Common myeloid progenitor, CD34-positive (primary cell): Measurements from ENCODE around the gene PHLDA1.
A peak's percentile ranks its signal among the peaks of the same experiment; 100 is the strongest.

Experiments used
- CTCF ChIA-PET: fragments of 350-600 bp; sonication (Branson Sonifier 250); formaldehyde crosslinking; loops from one replicate; lab custom pipeline; 2021; ENCODE audit warnings: antibody characterized with exemption; lab: Charles Lee
- POLR2A ChIA-PET: fragments of 350-600 bp; sonication (Branson Sonifier 250); formaldehyde crosslinking; loops from one replicate; lab custom pipeline; 2021; ENCODE audit warnings: antibody characterized with exemption; lab: Charles Lee
- DNase-seq, 3 donors: peaks; one replicate each; pipeline versions ENCODE4 v3.0.0 to v3.0.0-alpha.2; 2013
- H3K27ac ChIP-seq, 2 experiments: 1 replicate in 1 of 2; 2 replicates in 1 of 2; pipeline ENCODE4 v1.7.0; 2013; ENCODE audit warnings: inconsistent platforms in 2 of 2, low read length in 2 of 2, mild to moderate bottlenecking in 2 of 2, low read depth in 1 of 2, moderate library complexity in 1 of 2; ENCODE audit not compliant: severe bottlenecking in 2 of 2, insufficient read depth in 1 of 2, poor library complexity in 1 of 2
- H3K27me3 ChIP-seq, 5 experiments: replicated peaks in 2 of 5; 1 replicate in 3 of 5; 2 replicates in 2 of 5; pipeline versions ENCODE4 v1.6.1 to v1.7.0; 2013; ENCODE audit warnings: low read length in 4 of 5, mild to moderate bottlenecking in 2 of 5, moderate library complexity in 2 of 5, inconsistent platforms in 1 of 5; ENCODE audit not compliant: insufficient read depth in 5 of 5, control insufficient read depth in 4 of 5
- H3K36me3 ChIP-seq, 4 experiments: 1 replicate in 2 of 4; 2 replicates in 2 of 4; pipeline versions ENCODE4 v1.6.1 to v1.7.0; 2013; ENCODE audit warnings: low read length in 3 of 4, control low read depth in 1 of 4, mild to moderate bottlenecking in 1 of 4; ENCODE audit not compliant: control insufficient read depth in 4 of 4, insufficient read depth in 4 of 4
- H3K4me1 ChIP-seq, 4 experiments: 1 replicate in 3 of 4; 2 replicates in 1 of 4; pipeline versions ENCODE4 v1.6.1 to v1.7.1; 2013; ENCODE audit warnings: low read length in 3 of 4, mild to moderate bottlenecking in 3 of 4, control low read depth in 1 of 4, inconsistent platforms in 1 of 4, moderate library complexity in 1 of 4; ENCODE audit not compliant: control insufficient read depth in 4 of 4, insufficient read depth in 4 of 4; ENCODE audit errors: control extremely low read depth in 1 of 4
- H3K4me3 ChIP-seq, 7 experiments: 1 replicate in 4 of 7; 2 replicates in 3 of 7; pipeline versions ENCODE4 v1.5.1 to v1.7.0; 2013; ENCODE audit warnings: mild to moderate bottlenecking in 7 of 7, low read length in 6 of 7, moderate library complexity in 6 of 7, inconsistent platforms in 2 of 7, low read depth in 2 of 7, control low read depth in 1 of 7; ENCODE audit not compliant: insufficient read depth in 4 of 7, control insufficient read depth in 1 of 7; ENCODE audit errors: extremely low read depth in 1 of 7
- H3K9me3 ChIP-seq, 5 experiments: 1 replicate in 4 of 5; 2 replicates in 1 of 5; pipeline versions ENCODE4 v1.6.1 to v1.7.1; 2013; ENCODE audit warnings: low read length in 4 of 5, mild to moderate bottlenecking in 2 of 5, inconsistent platforms in 1 of 5, low read depth in 1 of 5, moderate library complexity in 1 of 5; ENCODE audit not compliant: control insufficient read depth in 4 of 5, insufficient read depth in 2 of 5; ENCODE audit errors: control extremely low read depth in 1 of 5
- WGBS: methylation state at CpG from one replicate; pipeline ENCODE4 v1.1.5; 2013; ENCODE audit not compliant: insufficient coverage; 5-methylcytosine and 5-hydroxymethylcytosine counted together

Gene PHLDA1

GRCh38 chr12:76020731-76021672 lies 10.6 kb downstream of the PHLDA1 start:
- ChIA-PET POLR2A (interaction anchor here (0.6 to 1.3 kb wide), 3 partner anchors 10 to 13 kb away, joined by 3 to 6 read pairs (median 5); partner anchors contain the start of gene PHLDA1), CTCF (interaction anchor here (2.1 to 3.4 kb wide), 2 partner anchors 11 to 493 kb away, joined by 4 to 21 read pairs; partner anchors contain the start of gene PHLDA1)
- H3K4me1 ChIP-seq: peaks cover 13 to 27% (median 20%) of the 10 kb centered on the region in 4 experiments
- peak overlapping the region; percentile 62 to 88 for H3K27ac ChIP-seq
- peaks cover 0 to 10% (median 2%) of the 10 kb centered on the region in 5 experiments for H3K27me3 ChIP-seq
- peak overlapping the region in 1 of 7 experiments; percentile 14 for H3K4me3 ChIP-seq
- no peaks in the 10 kb centered on the region for H3K9me3 ChIP-seq
- DNase-seq: peak; percentile 85 to 94 (median 94)
- no peaks in the 10 kb centered on the region for H3K36me3 ChIP-seq
- WGBS: 77% methylated on average over 11 of the region's 15 CpGs

DNA sequence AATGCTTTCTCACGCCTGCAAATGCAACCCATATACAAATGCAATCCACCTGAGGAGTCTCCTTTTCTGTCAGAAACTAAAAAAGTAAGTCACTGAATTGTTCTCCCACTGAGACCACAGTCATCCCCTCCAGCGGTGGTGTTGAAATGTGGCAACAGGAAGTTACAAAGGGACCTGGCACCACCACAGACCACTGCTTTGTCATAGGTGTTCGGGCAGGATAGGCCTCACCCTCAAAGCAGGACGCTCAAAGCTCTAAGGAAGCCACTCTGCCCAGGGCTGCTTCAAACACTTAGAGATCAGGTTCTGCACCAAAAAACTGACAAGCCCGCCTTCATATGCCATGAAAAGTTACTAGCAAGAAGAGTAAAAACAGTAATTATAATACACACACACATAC lies 11.3 kb downstream of the PHLDA1 start:
- peaks cover 0 to 3% (median 2%) of the 10 kb centered on the region in 5 experiments for H3K27me3 ChIP-seq
- peak overlapping the region in 3 of 7 experiments; percentile 14 to 41 (median 40) for H3K4me3 ChIP-seq
- POLR2A ChIA-PET: interaction anchor here (1.0 to 1.3 kb wide), 2 partner anchors 10 to 12 kb away, joined by 5 to 6 read pairs; partner anchors contain the start of gene PHLDA1

GRCh38 chr12:76018672-76019071 lies 12.9 kb downstream of the PHLDA1 start:
- Histone ChIP-seq H3K4me1 (peaks cover 13 to 27% (median 20%) of the 10 kb centered on the region in 4 experiments), H3K27ac (no peak overlapping the region), H3K36me3 (no peaks in the 10 kb centered on the region), H3K27me3 (peaks cover 0 to 2% (median 0%) of the 10 kb centered on the region in 5 experiments), H3K9me3 (peaks cover 0 to 2% (median 0%) of the 10 kb centered on the region in 5 experiments), H3K4me3 (no peak overlapping the region)
- no peak for DNase-seq
- WGBS: 100% methylated on average over 1 of the region's 1 CpG
- ChIA-PET CTCF (interaction anchor here (1.2 to 2.1 kb wide), 2 partner anchors 16 to 491 kb away, joined by 3 to 4 read pairs; no protein-coding TSS in a partner anchor), POLR2A (no interaction called here)

More for the DNA sequence above, 11.3 kb downstream of the PHLDA1 start:
- Histone ChIP-seq H3K36me3 (no peaks in the 10 kb centered on the region), H3K9me3 (peaks cover 0 to 2% (median 0%) of the 10 kb centered on the region in 5 experiments), H3K27ac (peak overlapping the region; percentile 62 to 88), H3K4me1 (peaks cover 13 to 27% (median 20%) of the 10 kb centered on the region in 4 experiments)
- WGBS: 17% methylated on average over 4 of the region's 5 CpGs
- peak; percentile 86 to 97 (median 97) for DNase-seq
- CTCF ChIA-PET: interaction anchor here (2.1 to 3.4 kb wide), 2 partner anchors 11 to 492 kb away, joined by 4 to 21 read pairs; partner anchors contain the start of gene PHLDA1

DNA sequence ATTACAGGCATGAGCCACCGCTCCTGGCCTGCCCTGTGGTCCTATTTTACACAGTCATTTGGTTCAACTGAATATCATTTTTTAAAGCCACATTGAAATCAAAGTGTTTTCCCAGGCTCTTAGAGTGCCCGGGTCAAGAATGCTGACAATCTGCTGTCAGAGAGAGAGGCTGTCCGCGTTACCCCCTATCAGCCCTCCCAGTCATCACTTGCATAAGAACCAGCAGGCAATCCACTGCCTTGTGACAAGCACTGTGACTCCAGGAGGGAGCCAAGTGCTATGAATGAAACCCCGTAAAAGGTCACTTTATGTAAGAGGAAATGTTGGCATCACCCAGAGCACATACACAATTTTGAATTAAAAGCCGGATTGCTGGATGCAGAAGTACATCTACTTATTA lies 13.5 kb downstream of the PHLDA1 start:
- Histone ChIP-seq H3K9me3 (peaks cover 0 to 2% (median 0%) of the 10 kb centered on the region in 5 experiments), H3K4me1 (peaks cover 13 to 27% (median 20%) of the 10 kb centered on the region in 4 experiments), H3K27ac (no peak overlapping the region), H3K27me3 (peaks cover 0 to 2% (median 0%) of the 10 kb centered on the region in 5 experiments), H3K4me3 (no peak overlapping the region), H3K36me3 (no peaks in the 10 kb centered on the region)
- CTCF ChIA-PET: interaction anchor here (1.2 kb wide), 1 partner anchor 15 kb away, joined by 3 read pairs; no protein-coding TSS in a partner anchor
- 93% methylated on average over 3 of the region's 6 CpGs for WGBS
- no peak for DNase-seq
- POLR2A ChIA-PET: no interaction called here

- no peaks in the 10 kb centered on the region for H3K36me3 ChIP-seq
Observed at GRCh38 chr12:76014007-76014406, 17.6 kb downstream of the PHLDA1 start.

GRCh38 chr12:76013603-76014002 lies 18.0 kb downstream of the PHLDA1 start:
- peaks cover 0 to 2% (median 0%) of the 10 kb centered on the region in 5 experiments for H3K27me3 ChIP-seq
- H3K4me1 ChIP-seq: peaks cover 0 to 3% (median 0%) of the 10 kb centered on the region in 4 experiments
- no peak for DNase-seq
- POLR2A ChIA-PET: interaction anchor here (0.7 kb wide), 1 partner anchor 372 kb away, joined by 3 read pairs; no protein-coding TSS in a partner anchor
- no peak overlapping the region for H3K4me3 ChIP-seq
- 95% methylated on average over 3 of the region's 4 CpGs for WGBS
- H3K36me3 ChIP-seq: no peaks in the 10 kb centered on the region
- CTCF ChIA-PET: interaction anchor here (1.0 to 1.5 kb wide), 2 partner anchors 14 to 18 kb away, joined by 4 read pairs; partner anchors contain the start of gene PHLDA1
- H3K27ac ChIP-seq: no peak overlapping the region
- H3K9me3 ChIP-seq: peaks cover 0 to 2% (median 0%) of the 10 kb centered on the region in 5 experiments

More at GRCh38 chr12:76014007-76014406, 17.6 kb downstream of the PHLDA1 start:
- Histone ChIP-seq H3K9me3 (peaks cover 0 to 2% (median 0%) of the 10 kb centered on the region in 5 experiments), H3K4me3 (no peak overlapping the region), H3K4me1 (peaks cover 0 to 3% (median 0%) of the 10 kb centered on the region in 4 experiments), H3K27ac (no peak overlapping the region), H3K27me3 (peaks cover 0 to 2% (median 0%) of the 10 kb centered on the region in 5 experiments)
- no peak for DNase-seq
- ChIA-PET POLR2A (no interaction called here), CTCF (interaction anchor here (1.5 kb wide), 1 partner anchor 18 kb away, joined by 4 read pairs; the partner anchor contains the start of gene PHLDA1)
- WGBS: 100% methylated on average over 5 of the region's 8 CpGs
